NCI-H526 treated with DMSO at 0.1 percent for 48 hours (cell line): Measurements from ENCODE around the gene FAM3A.

ENCODE experiments used
- DNase-seq: peaks from one replicate; lab custom pipeline; 2025; lab: John Stamatoyannopoulos, UW

The FAM3A gene

GRCh38 chrX:154458954-154459778 lies 56.9 kb downstream of the FAM3A start:
- DNase-seq, result peak; percentile 55

DNA sequence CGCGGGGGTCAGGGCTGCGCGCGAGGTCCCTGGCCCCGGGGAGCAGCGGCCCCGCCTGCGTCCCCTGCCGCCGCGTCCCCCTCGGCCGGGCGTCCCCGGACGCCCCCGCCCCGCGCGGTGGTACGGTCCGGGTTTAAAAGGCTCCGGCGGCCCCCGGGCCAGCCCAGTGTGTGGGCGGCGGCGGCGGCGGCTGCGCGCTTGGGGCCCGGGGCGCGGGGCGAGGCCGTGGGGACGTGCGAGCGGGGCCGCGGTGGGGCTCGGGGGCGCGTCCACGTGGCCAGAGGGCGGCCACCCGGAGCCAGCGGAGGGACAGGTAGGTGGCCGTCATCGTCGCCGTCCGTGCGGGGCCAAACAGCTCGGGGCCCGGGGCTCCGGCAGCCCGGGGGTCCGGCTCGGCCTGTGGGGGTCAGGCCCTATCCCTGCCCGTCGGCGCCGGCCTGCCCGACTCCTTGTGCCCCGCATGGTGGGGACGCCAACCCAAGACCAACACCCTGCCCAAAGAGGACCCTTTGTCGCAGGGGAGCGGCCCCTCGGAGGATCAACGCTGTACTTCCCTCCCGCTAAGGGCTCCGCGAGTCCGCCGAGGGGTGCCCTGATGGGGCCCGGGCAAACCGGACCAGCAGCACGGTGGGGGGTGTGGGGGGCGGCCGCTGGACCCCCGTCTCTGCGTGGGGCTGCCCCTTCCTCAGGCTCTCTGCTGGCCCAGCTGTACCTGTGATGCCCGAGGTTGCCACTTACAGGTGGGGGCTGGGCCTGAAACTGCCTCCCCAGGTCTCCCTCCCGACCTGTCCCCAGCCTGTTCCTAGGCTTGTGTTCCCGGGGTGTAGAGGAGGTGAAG lies 57.7 kb downstream of the FAM3A start, which contains the start of gene PLXNA3:
PLXNA3 (plus strand) TSS at position 166 of the 838 bp plus-strand sequence. CDS start 1,903 bp downstream, outside the sequence.
- DNase-seq, result peak; percentile 24

DNA sequence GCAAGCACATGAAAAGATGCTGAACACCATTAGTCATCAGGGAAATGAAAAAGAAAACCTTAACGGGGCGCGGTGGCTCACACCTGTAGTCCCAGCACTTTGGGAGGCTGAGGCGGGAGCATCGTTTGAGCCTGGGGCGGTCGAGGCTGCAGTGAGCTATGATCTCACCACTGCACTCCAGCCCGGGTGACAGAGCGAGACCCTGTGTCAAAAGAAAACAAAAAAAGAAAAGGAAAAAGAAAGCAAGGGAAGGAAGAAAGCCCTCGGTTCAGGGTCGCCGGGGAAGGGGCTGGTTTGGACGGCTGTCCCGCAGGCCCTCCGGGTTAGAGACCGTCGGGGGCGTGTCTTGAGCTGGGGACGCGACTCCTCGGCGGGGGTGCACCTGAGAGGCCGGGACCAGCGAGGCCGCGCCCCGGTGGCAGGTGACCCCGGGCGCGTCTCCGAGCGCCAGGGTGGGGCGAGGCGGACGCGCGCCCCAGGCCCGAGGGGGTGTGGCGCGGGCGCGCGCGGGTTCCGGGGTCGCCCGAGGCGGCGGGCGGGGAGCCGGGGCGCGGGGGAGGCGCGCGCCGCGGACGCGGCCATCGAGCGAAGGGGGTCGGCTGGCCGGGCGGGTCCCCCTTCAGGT lies 58.4 kb downstream of the FAM3A start:
- DNase-seq, result peak; percentile 50
